HCT116 (cell line): ENCODE data around the gene TRAF3.

Experiments used
- CTCF ChIP-seq, 3 experiments: fragments of 200-600 bp in 1 of 3; sonication (generic) in 1 of 3; IDR thresholded peaks in 2 of 3; conservative IDR thresholded peaks in 1 of 3; 2 replicates each; pipeline ENCODE4 v1.5.1; 2012 to 2017; ENCODE audit warnings: low read depth in 2 of 3, low read length in 2 of 3, antibody characterized with exemption in 1 of 3, borderline replicate concordance in 1 of 3, control low read depth in 1 of 3, mild to moderate bottlenecking in 1 of 3, mixed read lengths in 1 of 3, mixed run types in 1 of 3, moderate library complexity in 1 of 3; ENCODE audit not compliant: insufficient read depth in 1 of 3
- EZH2 ChIP-seq: fragments of 200-600 bp; sonication (generic); IDR thresholded peaks from 2 replicates; pipeline ENCODE4 v1.6.1; 2017; ENCODE audit warnings: antibody characterized with exemption, mixed run types
- MAX ChIP-seq: IDR thresholded peaks from 2 replicates; pipeline ENCODE4 v1.6.1; 2012
- POLR2A ChIP-seq: IDR thresholded peaks from 2 replicates; pipeline ENCODE4 v1.7.0; 2011; ENCODE audit warnings: borderline replicate concordance; ENCODE audit not compliant: insufficient read depth, insufficient read length; ENCODE audit errors: extremely low read depth
- POLR2AphosphoS5 ChIP-seq: IDR thresholded peaks from 2 replicates; pipeline ENCODE4 v1.6.1; 2011; ENCODE audit warnings: mild to moderate bottlenecking, low read depth, low read length, moderate library complexity
- YY1 ChIP-seq: IDR thresholded peaks from 2 replicates; pipeline ENCODE4 v1.6.1; 2011; ENCODE audit warnings: low read length, low read depth, moderate library complexity, mild to moderate bottlenecking; ENCODE audit not compliant: insufficient replicate concordance; ENCODE audit errors: extremely low read depth
- ZNF274 ChIP-seq: fragments of 200-500 bp; sonication (Bioruptor generic); IDR thresholded peaks from 2 replicates; pipeline ENCODE4 v1.6.1; 2014; ENCODE audit warnings: mild to moderate bottlenecking, low read depth, low read length, inconsistent platforms

GRCh38 chr14:102938191-102938590 is 160.9 kb downstream of the TRAF3 start:
- TF ChIP-seq POLR2AphosphoS5 (no peak), EZH2 (no peak), ZNF274 (no peak), MAX (no peak), POLR2A (no peak), CTCF (IDR thresholded peaks at IDR 0.05 in 2 of 3, conservative IDR thresholded peaks at IDR 0.05 in 1 of 3; ENCODE audit: borderline replicate concordance in 1 of 3, insufficient read depth in 1 of 3, low read depth in 2 of 3, low read length in 2 of 3) (no peak), YY1 (no peak)
